Activated CD8-positive, alpha-beta memory T cell treated with anti-CD3 and anti-CD28 coated beads for 48 hours (primary cell): ENCODE measurements around the gene GLG1.
"Not testable (repeated sequence)": the region's sequence is repeated elsewhere in the genome, so short reads cannot be mapped to it uniquely, and the experiment has no call there.

ENCODE experiments used
- DNase-seq, 3 experiments: peaks; one replicate each; pipeline ENCODE4 v3.0.0-alpha.2; 2020; ENCODE audit warnings: low read depth in 2 of 3, low spot score in 2 of 3

The GLG1 gene

DNA sequence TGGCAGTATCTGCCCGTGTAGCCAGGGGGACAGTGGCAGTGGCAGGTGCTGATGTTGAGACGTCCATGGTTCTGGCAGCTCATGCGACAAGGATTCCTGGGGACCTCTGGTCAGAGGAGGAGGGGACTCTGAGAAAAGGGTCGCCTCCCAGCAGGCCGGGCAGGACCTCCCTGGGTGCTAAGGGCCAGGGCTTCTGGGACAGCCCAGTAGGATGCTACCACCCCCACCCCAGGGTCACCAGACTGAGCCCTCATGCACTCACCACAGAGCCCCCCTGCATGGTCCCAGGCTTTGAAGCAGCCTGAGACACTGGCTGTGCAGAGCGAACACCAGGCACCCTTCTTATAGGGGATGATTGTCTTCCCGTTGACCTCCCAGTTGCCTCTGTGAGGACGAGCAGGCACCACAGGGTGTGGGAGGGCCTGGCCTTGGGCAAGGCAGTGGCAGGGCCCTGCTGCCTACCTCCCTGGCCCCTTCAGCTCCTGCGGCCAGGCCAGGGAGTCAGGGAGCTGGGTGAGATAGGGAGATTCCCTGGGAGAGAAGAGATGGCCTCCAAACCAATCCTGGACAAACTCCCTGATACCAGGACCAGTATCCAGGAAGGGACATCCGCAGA, 194.0 kb downstream of the GLG1 start:
- not testable (repeated sequence) for DNase-seq

GRCh38 chr16:74412138-74412774, 194.7 kb downstream of the GLG1 start:
- not testable (repeated sequence) for DNase-seq

- DNase-seq: not testable (repeated sequence)
Observed at GRCh38 chr16:74410981-74411380, 195.9 kb downstream of the GLG1 start.

DNA sequence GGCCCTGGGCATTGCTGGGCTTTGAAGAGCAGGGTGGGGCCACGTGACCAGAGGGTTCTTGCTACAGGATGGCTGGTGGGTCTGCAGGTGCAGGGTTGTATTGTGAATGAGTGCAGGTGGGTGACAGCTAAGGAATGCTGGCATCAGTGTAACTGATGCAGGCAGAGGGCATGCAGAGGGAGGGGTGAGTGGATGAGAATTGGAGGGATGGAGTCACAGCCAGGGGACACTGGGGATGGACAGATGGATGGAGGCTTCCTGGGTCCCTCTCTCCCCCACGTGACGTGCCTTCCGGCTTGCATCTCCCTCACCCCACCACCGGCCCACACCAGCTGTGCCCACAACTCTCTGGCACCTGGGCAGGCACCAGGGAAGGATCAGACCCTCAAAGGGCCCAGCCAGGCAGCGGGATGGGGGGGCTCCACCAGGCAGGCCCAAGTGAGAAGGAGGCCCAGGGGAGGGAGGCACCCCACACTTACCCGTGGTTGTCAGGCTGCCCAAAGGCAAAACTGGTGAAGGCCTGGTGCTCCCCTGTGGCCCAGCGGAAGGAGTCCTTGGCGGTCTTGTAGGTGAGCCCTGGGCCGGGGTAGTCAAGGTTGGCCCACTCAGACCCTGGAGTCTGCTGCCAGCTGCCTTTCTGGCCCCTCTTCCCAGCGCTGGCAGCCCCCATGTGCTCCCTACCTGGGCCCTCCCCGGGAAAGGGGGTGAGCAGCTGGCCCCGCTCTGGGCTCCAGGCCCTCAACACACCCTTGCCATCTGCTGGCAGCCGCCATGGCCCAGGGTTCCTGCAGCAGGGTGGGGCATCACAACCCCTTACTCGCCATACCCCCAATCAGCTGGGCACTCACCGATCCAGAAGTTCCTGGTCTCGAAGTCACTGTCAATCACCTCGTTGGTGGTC, 196.6 kb downstream of the GLG1 start:
- DNase-seq: not testable (repeated sequence)

GRCh38 chr16:74409185-74409981, 197.5 kb downstream of the GLG1 start:
- not testable (repeated sequence) for DNase-seq

DNA sequence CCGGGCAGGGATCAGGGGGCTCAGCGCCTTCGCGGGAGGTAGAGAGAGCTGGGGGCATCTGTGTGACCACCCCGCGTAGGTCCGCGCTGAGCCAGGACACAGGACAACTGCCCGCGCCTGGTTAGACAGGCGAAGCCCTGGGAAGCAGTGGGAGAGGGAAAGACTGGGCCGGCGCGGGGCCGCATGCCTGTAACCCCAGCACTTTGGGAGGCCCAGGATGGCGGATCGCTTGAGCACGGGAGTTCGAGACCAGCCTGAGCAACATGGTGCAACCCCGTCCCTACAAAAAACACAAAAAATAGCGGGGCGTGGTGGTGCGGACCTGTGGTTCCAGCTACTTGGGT, 199.6 kb downstream of the GLG1 start:
- DNase-seq: not testable (repeated sequence)

DNA sequence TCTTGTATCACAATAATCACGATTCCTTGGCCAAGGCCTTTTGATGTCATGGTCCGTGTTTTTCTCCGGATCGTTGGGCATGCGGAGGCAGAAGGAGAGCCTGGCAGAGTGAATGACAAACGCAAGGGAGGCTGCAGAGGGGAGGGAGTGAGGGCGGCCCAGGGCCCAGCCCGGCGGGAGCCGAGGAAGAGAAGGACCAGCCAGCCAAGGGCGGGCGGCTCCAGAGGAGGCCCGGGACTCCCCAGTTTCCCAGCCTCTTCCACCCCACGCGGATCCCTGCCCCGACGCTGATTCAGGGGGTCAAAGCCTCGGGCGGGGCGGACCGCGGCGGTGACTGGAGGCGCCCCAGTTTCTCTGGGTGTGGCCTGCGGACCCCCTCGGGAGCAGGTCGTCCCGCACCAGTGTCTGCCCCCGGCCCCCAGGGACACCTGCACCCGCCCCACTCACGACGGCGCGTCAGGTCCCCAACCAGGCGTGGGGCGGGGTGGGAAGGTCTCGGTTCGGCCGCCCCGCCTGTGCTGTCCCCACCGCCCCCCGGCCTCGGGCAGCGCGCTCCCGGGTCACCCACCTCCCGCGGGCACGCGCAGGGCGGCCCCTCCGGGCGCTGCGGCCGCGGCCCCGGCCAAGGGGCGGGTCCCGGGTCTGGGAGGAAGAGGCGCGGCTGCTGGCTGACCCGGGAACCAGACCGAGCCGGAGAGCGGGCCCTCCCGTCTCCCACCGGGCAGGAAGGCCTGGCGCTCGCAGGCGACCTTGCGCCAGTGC, 200.1 kb downstream of the GLG1 start:
- DNase-seq: not testable (repeated sequence)

- not testable (repeated sequence) for DNase-seq
Observed at GRCh38 chr16:74404148-74404933, 202.6 kb downstream of the GLG1 start.

- DNase-seq: not testable (repeated sequence)
Observed at GRCh38 chr16:74400238-74400637, 206.7 kb downstream of the GLG1 start.

- not testable (repeated sequence) for DNase-seq
Observed at GRCh38 chr16:74398212-74398895, 208.6 kb downstream of the GLG1 start.
